Pons (tissue), 1 donor: ENCODE results near the gene FAF1.
A peak's percentile ranks its signal among the peaks of the same experiment; 100 is the strongest.
"Not testable (repeated sequence)": the region's sequence is repeated elsewhere in the genome, so short reads cannot be mapped to it uniquely, and the experiment has no call there.

Experiments
- DNase-seq: peaks from one replicate; pipeline ENCODE4 v3.0.0-alpha.2; 2016; ENCODE audit warnings: low spot score

Gene FAF1

DNA sequence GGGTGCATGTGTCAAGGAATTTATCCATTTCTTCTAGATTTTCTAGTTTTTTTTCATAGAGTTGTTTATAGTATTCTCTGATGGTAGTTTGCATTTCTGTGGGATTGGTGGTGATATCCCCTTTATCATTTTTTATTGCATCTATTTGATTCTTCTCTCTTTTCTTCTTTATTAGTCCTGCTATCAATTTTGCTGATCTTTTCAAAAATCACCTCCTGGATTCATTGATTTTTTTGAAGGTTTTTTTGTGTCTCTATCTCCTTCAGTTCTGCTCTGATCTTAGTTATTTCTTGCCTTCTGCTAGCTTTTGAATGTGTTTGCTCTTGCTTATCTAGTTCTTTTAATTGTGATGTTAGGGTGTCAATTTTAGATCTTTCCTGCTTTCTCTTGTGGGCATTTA, 52.5 kb downstream of the FAF1 start:
- not testable (repeated sequence) for DNase-seq

DNA sequence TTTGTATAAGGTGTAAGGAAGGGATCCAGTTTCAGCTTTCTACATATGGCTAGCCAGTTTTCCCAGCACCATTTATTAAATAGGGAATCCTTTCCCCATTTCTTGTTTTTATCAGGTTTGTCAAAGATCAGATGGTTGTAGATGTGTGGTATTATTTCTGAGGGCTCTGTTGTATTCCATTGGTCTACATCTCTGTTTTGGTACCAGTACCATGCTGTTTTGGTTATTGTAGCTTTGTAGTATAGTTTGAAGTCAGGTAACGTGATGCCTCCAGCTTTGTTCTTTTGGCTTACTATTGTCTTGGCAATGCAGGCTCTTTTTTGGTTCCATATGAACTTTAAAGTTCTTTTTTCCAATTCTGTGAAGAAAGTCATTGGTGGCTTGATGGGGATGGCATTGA, 54.0 kb downstream of the FAF1 start:
- not testable (repeated sequence) for DNase-seq

DNA sequence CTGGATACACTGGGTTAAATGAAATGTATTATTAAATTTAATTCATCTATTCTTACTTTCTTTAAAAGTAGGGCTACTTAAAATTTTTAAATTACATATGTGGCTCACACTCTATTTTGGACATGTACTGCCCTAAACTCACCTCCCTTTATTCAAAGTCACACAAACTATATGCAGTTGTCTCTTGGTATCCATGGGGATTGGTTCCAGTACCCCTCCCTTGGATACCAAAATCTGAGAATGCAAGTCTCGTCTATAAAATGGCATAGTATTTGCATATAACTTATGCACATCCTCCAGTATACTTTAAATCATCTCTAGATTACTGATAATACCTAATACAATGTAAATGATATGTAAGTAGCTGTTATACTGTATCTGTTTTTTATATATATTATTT, 57.6 kb downstream of the FAF1 start:
- DNase-seq, result no peak

DNA sequence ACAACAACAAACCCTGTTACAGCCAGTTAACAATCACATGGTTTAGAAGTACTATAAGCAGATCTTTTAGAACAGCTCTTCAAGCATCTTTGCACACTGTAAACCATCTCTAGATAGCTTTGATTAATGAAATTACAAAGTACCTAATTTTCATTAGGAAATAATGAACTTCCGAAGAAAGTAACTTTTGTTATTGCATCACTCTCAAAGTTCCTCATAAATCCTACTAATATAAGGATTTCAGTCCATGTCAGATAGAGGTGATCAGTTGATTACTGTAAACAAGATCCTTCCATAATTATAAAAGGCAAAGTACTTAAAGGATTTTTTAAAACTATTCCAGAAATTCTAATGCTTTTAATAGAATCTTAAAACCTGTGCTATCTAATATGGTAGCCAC, 58.2 kb downstream of the FAF1 start:
- no peak for DNase-seq

DNA sequence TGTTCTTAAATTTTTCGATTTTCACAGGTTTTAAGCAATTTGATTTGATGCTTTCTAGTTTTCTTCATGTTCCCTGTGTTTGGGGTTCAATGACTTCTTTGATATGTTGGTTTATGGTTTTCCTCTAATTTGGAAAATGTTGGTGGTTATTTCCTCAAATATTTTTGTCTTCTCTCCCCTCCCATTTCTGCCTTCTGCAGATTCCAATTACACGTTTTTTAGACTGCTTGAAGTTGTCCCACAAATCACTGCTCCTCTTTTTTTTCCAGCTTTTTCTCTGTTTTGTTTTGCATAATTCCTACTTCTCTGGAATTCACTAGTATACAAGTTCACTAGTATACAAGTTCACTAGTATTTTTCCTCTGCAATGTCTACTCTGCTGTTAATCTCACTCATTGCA, 61.3 kb downstream of the FAF1 start:
- no peak for DNase-seq

DNA sequence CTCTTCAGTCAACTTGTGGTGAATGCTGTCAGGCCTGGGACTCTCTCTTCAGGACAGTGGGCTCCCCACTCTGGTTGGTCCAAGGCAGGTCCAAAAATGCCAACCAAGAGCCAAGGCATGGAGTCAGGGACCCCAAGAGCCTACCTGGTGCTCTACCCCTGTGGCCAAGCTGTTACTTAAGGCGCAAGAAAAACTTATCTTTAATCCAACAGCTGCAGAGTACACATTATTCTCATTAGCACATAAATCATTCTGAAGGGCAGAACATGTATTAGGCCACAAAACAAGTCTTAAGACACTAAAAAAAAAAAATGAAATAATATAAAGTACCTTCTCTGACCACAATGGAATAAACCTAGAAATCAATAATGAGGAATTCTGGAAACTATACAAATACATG, 65.7 kb downstream of the FAF1 start:
- DNase-seq, result no peak

DNA sequence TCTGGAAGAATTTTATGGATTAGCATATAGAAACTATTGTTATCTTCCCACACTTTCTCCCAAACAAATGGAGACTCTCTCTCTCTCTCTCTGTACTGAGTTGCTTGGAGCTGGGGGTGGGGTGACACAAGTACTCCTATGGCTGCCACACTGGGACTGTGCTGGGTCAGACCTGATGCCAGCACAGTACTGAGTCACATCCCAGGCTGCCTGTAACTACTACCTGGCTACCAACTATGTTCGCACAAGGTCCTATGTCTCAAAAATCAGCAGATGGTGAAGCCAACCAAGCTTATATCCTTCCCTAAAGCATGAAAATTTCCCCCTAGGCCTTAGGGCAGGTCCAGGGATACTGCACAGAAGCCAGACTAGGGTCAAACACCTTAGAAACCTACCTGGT, 66.6 kb downstream of the FAF1 start:
- DNase-seq, result no peak

DNA sequence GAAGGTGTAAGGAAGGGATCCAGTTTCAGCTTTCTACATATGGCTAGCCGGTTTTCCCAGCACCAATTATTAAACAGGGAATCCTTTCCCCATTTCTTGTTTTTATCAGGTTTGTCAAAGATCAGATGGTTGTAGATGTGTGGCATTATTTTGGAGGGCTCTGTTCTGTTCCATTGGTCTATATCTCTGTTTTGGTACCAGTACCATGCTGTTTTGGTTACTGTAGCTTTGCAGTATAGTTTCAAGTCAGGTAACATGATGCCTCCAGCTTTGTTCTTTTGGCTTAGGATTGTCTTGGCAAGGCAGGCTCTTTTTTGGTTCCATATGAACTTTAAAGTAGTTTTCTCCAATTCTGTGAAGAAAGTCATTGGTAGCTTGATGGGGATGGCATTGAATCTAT, 72.5 kb downstream of the FAF1 start:
- DNase-seq, result not testable (repeated sequence)

DNA sequence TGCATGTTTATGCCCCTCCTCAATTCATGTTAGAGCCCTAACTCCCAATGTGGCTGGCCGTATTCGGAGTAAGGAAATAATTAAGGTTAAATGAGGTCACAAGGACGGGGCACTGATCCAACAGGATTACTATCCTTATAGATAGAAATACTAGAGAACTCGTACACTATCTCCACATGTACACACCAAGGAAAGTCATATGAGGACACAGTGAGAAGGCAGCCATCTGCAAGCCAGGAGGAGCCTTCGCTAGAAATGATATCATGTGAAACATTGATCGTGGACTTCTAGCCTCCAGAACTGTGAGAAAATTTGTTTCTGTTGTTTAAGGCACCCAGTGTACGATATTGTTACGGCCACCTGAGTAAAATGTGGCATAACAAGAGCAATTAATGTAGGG, 79.7 kb downstream of the FAF1 start:
- no peak for DNase-seq

DNA sequence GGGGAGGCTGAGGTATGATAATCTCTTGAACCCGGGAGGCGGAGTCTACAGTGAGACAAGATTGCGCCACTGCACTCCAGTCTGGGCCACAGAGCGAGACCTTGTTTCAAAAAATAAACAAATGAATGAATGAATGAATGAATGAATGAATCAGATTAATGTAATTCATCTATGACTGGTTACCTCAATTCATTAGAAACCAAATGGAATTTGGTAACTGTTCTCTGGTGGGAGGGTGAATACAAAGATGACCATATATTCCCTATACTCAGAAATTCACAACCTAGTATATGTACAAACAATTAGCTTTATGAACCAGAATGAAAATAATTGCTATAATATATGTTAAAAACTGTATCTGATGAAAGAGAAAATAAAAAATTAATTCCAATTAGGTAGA, 80.9 kb downstream of the FAF1 start:
- DNase-seq, result no peak

DNA sequence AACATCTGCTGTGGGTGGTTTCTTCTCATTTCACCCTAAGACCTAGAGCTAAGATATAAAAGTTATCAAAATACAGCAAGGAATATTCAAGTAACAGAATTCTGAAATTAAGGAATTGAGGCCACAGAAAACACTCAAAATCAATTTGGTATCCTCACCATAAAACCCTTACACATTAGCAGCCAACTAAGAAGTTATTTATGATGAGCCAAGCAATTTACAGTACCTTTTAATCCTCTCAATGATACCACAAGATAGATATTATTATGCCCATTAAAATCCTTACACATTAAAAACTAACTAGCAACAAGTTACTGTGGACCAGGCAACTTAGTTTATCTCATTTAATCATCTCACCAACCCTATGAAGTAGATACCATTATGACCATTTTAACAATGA, 81.6 kb downstream of the FAF1 start:
- DNase-seq, result no peak

DNA sequence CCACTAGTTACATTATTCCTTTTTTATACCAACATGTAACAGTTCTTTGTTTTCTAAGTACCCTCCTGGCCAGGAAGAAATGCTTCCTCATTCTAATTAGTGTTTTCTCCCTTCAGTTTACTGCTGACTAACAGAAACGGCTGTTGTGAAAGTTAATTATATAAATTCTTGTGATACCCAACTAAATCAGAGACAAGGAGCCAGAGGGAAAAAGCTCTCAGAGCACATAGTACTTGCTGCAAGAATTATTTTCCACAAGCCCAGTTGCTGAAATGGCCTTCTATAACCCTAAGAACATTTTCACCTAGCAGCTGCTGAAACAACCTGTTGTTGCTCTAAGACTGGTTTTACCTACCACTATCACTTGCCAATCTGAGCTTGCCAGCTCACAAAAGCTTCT, 82.4 kb downstream of the FAF1 start:
- no peak for DNase-seq

DNA sequence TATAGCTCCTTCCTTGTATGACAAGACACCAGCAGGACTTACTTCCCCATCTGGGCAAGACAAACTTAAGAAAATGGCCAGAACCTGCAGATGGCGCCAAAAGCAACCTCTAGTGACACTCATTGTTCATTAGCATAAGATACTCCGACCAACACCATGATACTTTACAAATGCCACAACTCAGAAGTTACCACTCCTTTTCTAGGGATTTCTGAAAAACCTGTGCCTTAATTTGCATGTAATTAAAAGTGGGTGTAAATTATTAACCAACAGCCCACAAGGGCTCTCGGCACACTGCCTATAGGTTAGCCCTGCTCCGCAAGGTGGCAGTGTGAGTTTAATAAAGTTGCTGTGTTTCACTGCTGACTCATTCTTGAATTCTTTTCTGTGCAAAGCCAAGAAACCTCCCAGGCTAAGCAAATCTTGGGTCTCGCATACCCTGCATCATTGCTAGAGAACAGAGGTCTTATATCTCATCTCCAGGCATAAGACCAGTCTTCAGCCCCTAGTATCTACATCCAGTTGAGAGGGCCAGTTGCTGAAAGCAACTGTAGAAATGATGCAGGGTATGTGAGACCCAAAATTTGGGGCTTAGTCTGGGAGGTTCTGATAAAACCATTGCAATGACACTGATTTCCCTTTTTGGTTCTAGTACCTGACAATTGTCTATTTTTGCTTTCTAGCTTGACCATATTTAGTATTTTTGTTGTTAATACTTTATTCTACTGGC, 86.4 kb downstream of the FAF1 start:
- peak; percentile 68 for DNase-seq

DNA sequence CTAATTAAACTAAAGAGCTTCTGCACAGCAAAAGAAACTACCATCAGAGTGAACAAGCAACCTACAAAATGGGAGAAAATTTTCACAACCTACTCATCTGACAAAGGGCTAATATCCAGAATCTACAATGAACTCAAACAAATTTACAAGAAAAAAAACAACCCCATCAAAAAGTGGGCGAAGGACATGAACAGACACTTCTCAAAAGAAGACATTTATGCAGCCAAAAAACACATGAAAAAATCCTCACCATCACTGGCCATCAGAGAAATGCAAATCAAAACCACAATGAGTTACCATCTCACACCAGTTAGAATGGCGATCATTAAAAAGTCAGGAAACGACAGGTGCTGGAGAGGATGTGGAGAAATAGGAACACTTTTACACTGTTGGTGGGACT, 95.2 kb downstream of the FAF1 start:
- not testable (repeated sequence) for DNase-seq

DNA sequence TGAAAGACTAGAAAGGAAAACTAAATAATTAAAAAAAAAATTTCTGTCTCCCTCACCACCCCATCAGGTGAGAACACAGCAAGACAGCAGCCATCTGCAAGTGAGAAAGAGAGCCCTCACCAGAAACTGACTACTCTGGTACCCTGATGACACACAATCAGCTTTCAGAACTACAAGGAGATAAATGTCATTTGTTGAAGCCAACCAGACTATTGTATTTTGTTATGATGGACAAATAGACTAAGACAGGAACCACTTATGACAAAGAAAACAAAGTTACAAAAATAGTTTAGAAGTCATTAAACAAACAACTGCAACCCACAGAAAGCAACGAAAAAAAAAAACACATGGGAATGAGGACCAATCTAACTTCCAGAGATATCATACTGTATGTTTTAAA, 98.3 kb downstream of the FAF1 start:
- DNase-seq, result no peak

DNA sequence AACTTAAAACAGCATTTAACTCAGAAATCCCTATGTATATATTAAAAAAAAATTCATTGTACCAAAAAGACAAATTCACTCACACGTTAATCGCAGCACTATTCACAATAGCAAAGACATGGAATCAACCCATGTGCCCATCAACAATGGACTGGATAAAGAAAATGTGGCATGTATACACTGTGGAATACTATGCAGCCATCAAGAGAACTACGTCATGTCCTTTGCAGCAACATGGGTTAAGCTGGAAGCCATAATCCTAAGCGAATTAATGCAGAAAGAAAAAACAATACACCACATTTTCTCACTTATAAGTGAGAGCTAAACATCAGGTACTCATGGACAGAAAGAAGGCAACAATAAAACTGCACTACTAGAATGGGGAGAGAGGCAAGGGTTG, 99.4 kb downstream of the FAF1 start:
- no peak for DNase-seq

DNA sequence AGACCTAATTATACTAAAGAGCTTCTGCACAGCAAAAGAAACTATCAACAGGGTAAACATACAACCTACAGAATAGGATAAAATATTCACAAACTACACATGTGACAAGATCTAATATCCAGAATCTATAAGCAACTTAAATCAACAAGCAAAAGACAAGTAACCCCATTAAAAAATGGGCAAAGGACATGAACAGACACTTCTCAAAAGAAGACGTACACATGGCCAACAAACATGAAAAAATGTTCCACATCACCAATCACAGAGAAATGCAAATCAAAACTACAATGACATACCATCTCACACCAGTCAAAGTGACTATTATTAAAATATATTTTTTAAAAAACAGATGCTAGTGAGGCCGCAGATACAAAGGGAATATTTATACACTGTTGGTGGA, 99.8 kb downstream of the FAF1 start:
- no peak for DNase-seq

DNA sequence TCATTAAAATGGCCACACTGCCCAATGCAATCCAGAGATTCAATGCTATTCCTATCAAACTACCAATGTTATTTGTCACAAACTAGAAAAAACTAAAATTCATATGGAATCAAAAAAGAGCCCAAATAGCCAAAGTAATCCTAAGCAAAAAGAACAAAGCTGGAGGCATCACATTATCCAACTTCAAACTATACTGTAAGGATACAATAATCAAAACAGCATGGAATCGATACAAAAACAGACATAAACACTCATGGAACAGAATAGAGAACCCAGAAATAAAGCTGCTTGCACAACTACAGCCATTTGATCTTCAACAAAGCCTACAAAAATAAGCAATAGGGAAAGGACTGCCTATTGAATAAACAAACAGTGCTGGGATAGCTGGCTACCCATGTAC, 100.4 kb downstream of the FAF1 start:
- no peak for DNase-seq

DNA sequence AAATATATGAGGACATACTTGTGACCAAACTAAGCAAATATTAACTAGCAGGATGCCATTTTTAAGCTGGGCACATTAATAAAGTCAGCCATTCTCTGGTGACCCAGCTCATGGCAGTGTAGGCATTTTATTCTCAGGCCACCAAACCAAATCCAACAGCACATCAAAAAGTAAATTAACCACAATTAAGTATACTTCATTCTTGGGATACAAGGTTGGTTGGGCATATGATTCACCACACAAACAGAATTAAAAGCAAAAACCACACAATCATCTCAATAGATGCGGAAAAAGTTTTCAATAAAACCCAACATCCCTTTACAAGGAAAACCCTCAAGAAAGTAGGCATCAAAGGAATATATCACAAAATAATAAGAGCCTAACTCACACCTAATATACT, 101.3 kb downstream of the FAF1 start:
- no peak for DNase-seq

DNA sequence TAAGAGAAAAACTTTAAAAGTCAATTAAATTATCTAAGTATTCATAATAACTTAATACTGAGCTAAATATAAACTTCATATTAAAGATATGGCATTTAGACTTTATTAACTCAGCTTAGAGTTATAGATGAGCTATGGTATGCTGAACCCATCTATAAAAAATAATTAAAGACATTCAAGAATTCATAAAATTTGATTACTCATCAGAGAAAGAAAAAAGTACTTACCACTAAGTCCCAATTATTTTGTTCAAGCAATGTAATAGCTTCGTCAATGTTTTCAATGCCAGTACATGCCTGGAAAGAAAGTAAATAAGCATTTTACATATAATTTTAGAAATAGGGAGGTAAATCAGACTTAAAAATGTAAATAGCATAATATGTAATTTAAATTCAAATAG, 102.4 kb downstream of the FAF1 start:
- no peak for DNase-seq

DNA sequence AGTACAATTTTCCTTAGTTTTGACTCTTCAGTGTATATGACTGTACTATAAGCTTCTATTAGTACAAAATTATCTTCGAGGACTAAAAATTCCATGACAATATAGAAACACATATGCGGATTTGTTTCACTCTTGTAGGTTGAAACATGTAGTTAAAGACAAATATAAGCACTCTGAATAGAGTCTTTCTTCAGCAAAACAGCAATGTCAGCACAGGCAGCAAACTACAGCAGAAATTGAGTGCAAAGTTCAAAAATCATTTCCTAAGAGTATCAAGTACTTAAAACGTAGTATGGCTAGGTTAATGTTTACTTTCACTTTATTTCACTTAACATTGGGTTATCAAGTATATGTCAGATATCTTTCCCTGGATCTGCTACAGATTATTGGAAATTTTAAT, 106.7 kb downstream of the FAF1 start:
- peak; percentile 32 for DNase-seq

DNA sequence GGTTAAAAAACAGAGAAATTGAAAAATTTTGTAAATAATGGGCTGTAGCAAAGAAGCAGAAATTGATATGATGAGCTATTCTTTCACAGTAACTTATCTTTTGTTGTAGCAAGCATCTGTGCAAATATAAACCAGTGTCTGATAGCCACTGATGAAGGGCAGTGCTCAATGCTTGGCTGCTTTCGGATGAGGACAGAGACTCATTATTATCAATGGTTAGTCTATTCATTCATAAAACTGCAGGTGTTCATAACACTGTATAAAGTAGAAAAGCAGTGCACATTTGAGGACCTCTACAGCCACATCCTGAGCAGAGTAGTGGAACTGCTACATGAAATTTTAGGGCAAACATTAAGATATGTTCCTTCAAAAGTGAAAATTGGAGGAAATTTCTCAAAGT, 107.2 kb downstream of the FAF1 start:
- peak; percentile 78 for DNase-seq

DNA sequence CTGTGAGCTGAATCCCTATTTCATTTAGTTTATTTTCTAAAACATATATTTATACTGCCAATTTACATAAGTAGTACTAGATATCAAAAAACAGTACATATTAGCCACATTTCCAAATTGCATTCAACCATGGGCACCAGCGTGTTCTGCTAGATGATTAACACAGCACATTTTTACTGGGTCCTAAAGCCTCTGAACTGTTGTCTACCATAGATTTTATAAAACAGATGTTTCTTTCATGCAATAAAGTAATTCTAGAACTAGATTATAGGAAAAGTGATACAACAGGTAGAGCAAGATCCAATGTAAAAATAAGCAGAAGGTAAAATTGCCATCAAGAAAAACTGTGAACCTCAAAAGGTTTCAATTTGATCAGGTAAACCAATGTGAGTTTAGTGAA, 108.6 kb downstream of the FAF1 start:
- no peak for DNase-seq

DNA sequence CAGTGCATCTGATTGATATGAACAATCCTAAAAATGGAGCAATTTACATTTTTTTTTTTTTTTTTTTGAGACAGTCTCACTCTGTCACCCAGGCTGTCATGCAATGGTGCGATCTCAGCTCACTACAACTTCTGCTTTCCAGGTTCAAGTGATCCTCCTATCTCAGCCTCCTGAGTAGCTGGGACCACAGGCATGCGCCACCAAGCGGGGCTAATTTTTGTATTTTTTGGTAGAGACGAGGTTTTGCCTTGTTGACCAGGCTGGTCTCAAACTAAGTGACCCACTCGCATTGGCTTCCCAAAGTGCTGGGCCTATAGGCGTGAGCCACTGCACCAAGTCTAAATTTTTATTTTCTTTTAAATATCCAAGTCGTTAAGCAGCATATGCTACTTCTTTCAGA, 109.0 kb downstream of the FAF1 start:
- no peak for DNase-seq

DNA sequence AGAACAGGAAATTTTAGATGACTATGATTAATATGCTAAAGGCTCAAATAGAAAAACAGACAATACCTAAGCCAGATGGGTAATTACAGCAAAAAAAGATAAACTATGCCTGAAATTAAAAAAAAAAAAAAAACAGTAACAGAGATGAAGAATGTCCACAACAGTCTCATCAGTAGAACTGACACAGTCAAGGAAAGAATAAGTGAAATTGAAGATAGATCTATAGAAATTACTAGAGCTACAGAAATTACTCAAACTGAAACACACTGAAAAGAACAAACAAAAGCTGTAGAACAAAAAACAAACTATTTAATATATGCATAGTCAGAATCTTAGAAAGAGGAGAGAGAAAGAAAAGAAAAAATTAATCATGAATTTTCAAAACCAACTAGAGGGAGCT, 112.8 kb downstream of the FAF1 start:
- no peak for DNase-seq
